Body of pancreas (tissue), 4 donors: ENCODE results near the gene PFKL.

ENCODE experiments used
- CTCF ChIP-seq, 7 experiments: fragments of 450-650 bp in 4 of 7; fragments of 200-600 bp in 3 of 7; sonication (generic) in 3 of 7; IDR thresholded peaks; one replicate each; pipeline ENCODE4 v1.5.1; 2016 to 2019; ENCODE audit warnings: antibody characterized with exemption in 7 of 7
- POLR2A ChIP-seq, 3 donors: fragments of 450-650 bp; IDR thresholded peaks; one replicate each; pipeline ENCODE4 v1.6.1; 2016; ENCODE audit warnings: antibody characterized with exemption in 3 of 3, mild to moderate bottlenecking in 2 of 3

- TF ChIP-seq CTCF (IDR thresholded peaks at IDR 0.05) (no peak), POLR2A (IDR thresholded peaks at IDR 0.05) (no peak)
These were observed 45.8 kb upstream of the PFKL start for GRCh38 chr21:44253832-44254710.
